Right kidney (tissue), 1 donor: ENCODE measurements around the gene NFE2L1.

Experiments
- DNase-seq: peaks from one replicate; pipeline ENCODE4 v3.0.0-alpha.2; 2016

The NFE2L1 gene

DNA sequence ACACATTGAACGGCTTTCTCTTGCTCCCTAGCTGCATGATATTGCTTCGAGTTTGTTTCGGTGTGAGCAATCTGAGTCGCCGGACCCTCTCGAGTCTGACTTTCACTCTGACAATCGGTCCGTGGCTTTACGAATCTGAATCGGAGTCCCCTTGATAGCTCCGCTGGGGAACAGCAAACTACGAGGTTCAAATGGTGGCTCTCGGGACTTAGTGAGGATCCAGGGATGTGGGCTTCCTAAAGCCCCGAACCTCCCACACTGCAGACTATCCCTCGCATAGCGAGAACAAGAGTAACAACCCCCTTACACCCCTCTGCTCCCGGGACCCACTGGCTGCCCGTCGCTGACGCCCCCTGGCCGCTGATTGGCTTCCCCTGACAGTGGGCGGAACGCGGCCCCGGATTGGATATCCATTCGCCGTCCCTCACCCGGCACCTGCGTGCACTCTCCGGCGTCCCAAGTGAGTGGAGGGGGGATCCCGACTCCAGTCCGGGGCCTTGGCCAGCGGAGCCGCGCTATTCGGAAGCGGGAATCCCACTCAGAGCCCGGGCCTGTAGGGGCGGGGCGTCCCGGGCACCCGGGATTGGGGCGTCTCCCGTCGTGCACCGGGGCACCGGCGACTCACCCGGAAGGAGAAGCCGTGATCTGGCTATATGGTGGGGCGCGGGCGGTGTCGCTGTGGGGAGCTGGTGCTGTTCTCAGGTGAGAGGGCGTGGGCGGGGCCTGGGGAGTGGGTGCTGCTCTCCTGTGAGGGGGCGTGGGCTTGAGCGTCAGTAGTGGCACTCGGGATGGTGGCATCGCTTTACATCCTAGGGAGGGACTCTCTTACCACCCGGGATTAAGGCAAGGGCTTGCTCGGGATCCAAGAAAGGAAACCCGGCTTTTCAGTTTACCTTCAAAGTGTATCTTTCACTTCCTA lies 59.2 kb downstream of the NFE2L1 start, which contains the start of gene SNX11:
TSS of gene SNX11 (plus strand) at position 630 of the 919 bp plus-strand sequence. CDS start 4,278 bp downstream, outside the sequence.
- DNase-seq, result peak; percentile 97

- DNase-seq, result no peak
Measured at GRCh38 chr17:48110761-48111160, 62.6 kb downstream of the NFE2L1 start.
